Glutamatergic neuron (in vitro differentiated cells): ENCODE results near the gene HMGB1. TPM values are rescaled to one million over a fixed set of nuclear protein-coding genes. Genes with fewer than 3 reads are reported as not detected.

Source experiments
- DNase-seq: peaks from one replicate; pipeline ENCODE4 v3.0.0; 2022
- H3K27ac Mint-ChIP-seq: one replicate; pipeline ENCODE4 v1.8.0; 2020; ENCODE audit warnings: mild to moderate bottlenecking, mixed read lengths, inconsistent platforms; ENCODE audit not compliant: unreplicated experiment
- H3K27me3 Mint-ChIP-seq: one replicate; pipeline ENCODE4 v1.8.0; 2020; ENCODE audit warnings: mild to moderate bottlenecking, moderate library complexity, mixed read lengths, inconsistent platforms; ENCODE audit not compliant: unreplicated experiment
- H3K36me3 Mint-ChIP-seq: one replicate; pipeline ENCODE4 v1.8.0; 2020; ENCODE audit warnings: mild to moderate bottlenecking, mixed read lengths, inconsistent platforms; ENCODE audit not compliant: unreplicated experiment
- H3K4me1 Mint-ChIP-seq: one replicate; pipeline ENCODE4 v1.8.0; 2020; ENCODE audit warnings: mild to moderate bottlenecking, low read depth, mixed read lengths, inconsistent platforms; ENCODE audit not compliant: unreplicated experiment
- H3K4me3 Mint-ChIP-seq: one replicate; pipeline ENCODE4 v1.8.0; 2020; ENCODE audit warnings: mild to moderate bottlenecking, mixed read lengths, inconsistent platforms; ENCODE audit not compliant: unreplicated experiment
- H3K9me3 Mint-ChIP-seq: one replicate; pipeline ENCODE4 v1.8.0; 2020; ENCODE audit warnings: mild to moderate bottlenecking, moderate library complexity, mixed read lengths, inconsistent platforms; ENCODE audit not compliant: unreplicated experiment
- total RNA-seq: library from RNA; stranded (reverse); fragmentation: NEBNext Ultra II Directional; extraction: Animal tissue kit (Norgen Biotek cat#: 25700); gene quantifications from one replicate; pipeline ENCODE4 v1.2.1, GENCODE V29; 2021; ENCODE audit not compliant: unreplicated experiment
- TF ChIP-seq, protein P1 (sequence below): fragments of 200-600 bp; sonication (generic); IDR thresholded peaks from one replicate; pipeline ENCODE4 v1.5.0; 2021; ENCODE audit not compliant: partially characterized antibody, unreplicated experiment

Gene HMGB1
- total RNA-seq, 1 donor from 2014 or later, result 501 TPM

DNA sequence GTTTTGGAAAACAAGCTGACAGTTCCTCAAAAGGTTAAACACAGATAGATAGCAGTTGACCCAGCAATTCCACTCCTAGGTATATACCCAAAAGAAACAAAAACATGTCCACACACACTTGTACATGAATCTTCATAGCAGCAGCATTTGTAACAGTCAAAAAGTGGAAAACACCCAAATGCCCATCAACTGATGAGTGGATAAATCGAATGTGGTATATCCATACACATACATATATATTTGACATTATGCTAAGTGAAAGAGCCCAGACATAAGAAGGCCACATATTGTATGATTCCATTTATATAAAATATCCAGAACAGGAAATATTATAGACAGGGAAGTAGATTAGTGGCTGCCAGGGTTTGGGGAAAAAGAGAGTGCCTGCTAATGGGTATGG is 7.9 kb upstream of the HMGB1 start:
- Mint-ChIP-seq H3K4me3 (no peak overlapping the region), H3K9me3 (no peaks in the 10 kb centered on the region), H3K27ac (no peak overlapping the region), H3K27me3 (no peaks in the 10 kb centered on the region), H3K4me1 (peaks cover 5% of the 10 kb centered on the region), H3K36me3 (no peaks in the 10 kb centered on the region)
- TF ChIP-seq, protein P1, sequence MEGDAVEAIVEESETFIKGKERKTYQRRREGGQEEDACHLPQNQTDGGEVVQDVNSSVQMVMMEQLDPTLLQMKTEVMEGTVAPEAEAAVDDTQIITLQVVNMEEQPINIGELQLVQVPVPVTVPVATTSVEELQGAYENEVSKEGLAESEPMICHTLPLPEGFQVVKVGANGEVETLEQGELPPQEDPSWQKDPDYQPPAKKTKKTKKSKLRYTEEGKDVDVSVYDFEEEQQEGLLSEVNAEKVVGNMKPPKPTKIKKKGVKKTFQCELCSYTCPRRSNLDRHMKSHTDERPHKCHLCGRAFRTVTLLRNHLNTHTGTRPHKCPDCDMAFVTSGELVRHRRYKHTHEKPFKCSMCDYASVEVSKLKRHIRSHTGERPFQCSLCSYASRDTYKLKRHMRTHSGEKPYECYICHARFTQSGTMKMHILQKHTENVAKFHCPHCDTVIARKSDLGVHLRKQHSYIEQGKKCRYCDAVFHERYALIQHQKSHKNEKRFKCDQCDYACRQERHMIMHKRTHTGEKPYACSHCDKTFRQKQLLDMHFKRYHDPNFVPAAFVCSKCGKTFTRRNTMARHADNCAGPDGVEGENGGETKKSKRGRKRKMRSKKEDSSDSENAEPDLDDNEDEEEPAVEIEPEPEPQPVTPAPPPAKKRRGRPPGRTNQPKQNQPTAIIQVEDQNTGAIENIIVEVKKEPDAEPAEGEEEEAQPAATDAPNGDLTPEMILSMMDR, result no peak
- no peak for DNase-seq

DNA sequence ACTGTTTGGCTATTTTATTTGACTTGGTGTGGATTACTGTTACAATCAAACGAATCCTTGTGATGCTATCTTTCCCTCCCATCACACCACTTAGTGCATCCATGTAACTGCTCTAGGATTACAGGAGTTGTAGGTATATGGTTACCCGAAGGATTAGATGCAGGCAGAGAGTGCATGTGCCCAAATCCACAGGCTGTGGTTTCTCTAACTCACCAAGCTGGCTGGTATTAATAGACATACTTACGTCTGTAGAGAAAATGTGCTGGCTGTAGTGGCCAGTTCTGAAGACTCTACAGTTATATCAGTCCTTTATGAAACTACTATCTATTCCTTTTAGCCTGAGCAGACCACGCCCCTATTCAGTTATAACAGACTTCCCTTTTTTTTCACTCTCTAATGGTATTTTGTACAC is 1.1 kb upstream of the HMGB1 start:
- peak overlapping the region; percentile 98 for H3K27ac Mint-ChIP-seq
- TF ChIP-seq, protein P1, result no peak
- peaks cover 17% of the 10 kb centered on the region for H3K9me3 Mint-ChIP-seq
- H3K36me3 Mint-ChIP-seq, result no peaks in the 10 kb centered on the region
- H3K4me3 Mint-ChIP-seq, result peak overlapping the region; percentile 1
- H3K4me1 Mint-ChIP-seq, result peaks cover 13% of the 10 kb centered on the region
- peaks cover 15% of the 10 kb centered on the region for H3K27me3 Mint-ChIP-seq
- DNase-seq, result no peak

DNA sequence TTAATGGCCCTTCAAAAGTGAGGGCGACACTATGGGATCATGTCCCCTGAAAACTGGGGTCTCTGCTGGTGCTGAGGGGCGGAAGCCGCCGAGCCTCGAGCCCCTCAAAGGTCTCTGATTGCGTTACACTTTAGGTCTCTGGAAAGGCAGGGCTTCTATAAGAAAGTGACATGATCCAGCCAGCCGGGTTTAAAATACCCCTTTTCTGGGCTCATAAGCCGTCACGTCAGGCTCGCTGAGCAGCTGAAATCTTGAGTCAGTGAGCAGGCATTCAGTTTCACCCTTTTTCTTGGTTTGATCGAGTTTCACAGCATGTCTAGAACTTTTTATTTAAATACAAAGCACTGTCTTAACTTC is 600 bp upstream of the HMGB1 start:
- peaks cover 1% of the 10 kb centered on the region for H3K36me3 Mint-ChIP-seq
- DNase-seq, result no peak
- H3K4me1 Mint-ChIP-seq, result peaks cover 15% of the 10 kb centered on the region
- H3K27ac Mint-ChIP-seq, result peak overlapping the region; percentile 98
- peak overlapping the region; percentile 88 for H3K4me3 Mint-ChIP-seq
- peaks cover 15% of the 10 kb centered on the region for H3K27me3 Mint-ChIP-seq
- TF ChIP-seq, protein P1, result no peak
- peaks cover 17% of the 10 kb centered on the region for H3K9me3 Mint-ChIP-seq

DNA sequence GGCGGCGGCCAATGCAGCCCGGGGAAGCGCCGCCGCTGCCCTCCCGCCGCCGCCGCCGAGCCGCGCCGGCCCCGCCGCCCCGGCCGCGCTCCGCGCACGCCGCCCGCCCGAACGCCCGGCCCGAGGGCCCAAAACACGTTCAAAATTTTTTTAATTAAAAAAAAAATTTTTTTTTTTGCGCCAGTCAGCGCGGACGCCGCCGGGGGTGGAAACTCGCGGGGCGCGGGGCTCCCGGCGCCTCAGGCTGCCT is 468 bp downstream of the HMGB1 start:
- no peak for DNase-seq
- peaks cover 15% of the 10 kb centered on the region for H3K27me3 Mint-ChIP-seq
- peaks cover 16% of the 10 kb centered on the region for H3K4me1 Mint-ChIP-seq
- TF ChIP-seq, protein P1, result no peak
- no peak overlapping the region for H3K27ac Mint-ChIP-seq
- H3K36me3 Mint-ChIP-seq, result peaks cover 3% of the 10 kb centered on the region
- peaks cover 17% of the 10 kb centered on the region for H3K9me3 Mint-ChIP-seq
- H3K4me3 Mint-ChIP-seq, result no peak overlapping the region

DNA sequence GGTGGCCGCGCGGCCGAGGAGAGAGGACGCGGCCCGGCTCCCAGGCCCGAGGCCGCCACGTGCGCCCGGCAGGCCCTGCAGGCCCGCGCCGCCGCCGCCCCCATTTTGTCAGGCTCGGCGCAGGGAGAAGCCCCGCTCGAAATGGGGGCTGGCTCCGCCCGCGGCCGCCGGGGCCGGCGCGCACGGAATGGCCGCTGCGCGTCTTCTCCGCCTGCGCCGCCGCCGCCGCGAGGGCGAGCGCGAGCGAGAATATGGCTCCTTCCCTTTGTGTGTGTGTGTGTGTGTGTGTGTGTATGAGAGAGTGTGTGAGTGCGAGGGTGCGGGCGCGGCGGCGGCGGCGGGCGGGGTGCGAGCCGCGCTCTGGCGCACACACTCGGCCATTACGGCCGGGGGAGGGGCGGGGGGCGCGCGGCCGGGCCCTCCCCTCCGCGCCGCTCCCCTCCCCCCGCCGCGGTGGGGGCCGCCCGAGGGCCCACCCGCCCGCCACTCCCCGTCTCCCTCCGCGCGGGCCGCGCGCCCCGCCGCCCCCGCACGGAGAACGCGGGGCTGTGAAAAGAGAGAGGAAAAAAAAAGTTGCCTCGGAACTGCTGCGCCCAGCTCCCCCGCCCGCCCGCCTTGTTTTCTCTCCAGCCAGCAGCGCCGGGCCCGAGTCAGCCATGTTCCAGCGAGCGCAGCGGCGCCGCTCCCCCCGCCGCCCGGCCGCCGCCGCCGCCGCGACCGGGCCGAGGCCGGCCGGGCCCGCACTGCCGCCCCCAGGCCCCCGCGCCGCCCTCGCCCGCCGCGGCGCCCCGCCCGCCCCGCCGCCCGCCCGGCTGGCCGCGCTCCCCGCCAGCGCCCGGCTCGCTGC is 1.0 kb downstream of the HMGB1 start:
- Mint-ChIP-seq H3K9me3 (peaks cover 17% of the 10 kb centered on the region), H3K36me3 (peaks cover 3% of the 10 kb centered on the region), H3K27me3 (peaks cover 15% of the 10 kb centered on the region), H3K4me3 (peak overlapping the region; percentile 98), H3K27ac (peak overlapping the region; percentile 97), H3K4me1 (peaks cover 16% of the 10 kb centered on the region)
- TF ChIP-seq, protein P1, result no peak
- peak; percentile 86 for DNase-seq
